HEK293 (cell line): ENCODE data around the gene MTMR6.

Experiments used
- ZBTB1 ChIP-seq: fragments of 450-650 bp; formaldehyde crosslinking; IDR thresholded peaks from 2 replicates; pipeline ENCODE4 v1.5.1; 2016; ENCODE audit warnings: missing biosample characterization, missing genetic modification characterization
- ZNF114 ChIP-seq: fragments of 450-650 bp; formaldehyde crosslinking; IDR thresholded peaks from 2 replicates; pipeline ENCODE4 v1.5.0; 2017; ENCODE audit warnings: missing biosample characterization, missing genetic modification characterization
- ZNF138 ChIP-seq: fragments of 450-650 bp; formaldehyde crosslinking; IDR thresholded peaks from 2 replicates; pipeline ENCODE4 v1.5.1; 2016; ENCODE audit warnings: missing biosample characterization, missing genetic modification characterization, borderline replicate concordance
- ZNF146 ChIP-seq: fragments of 450-650 bp; formaldehyde crosslinking; IDR thresholded peaks from 2 replicates; pipeline ENCODE4 v1.5.1; 2016; ENCODE audit warnings: missing biosample characterization, missing genetic modification characterization
- ZNF19 ChIP-seq: fragments of 450-650 bp; formaldehyde crosslinking; IDR thresholded peaks from 2 replicates; pipeline ENCODE4; 2016; ENCODE audit warnings: missing biosample characterization, missing genetic modification characterization, low read depth
- ZNF221 ChIP-seq: fragments of 450-650 bp; formaldehyde crosslinking; IDR thresholded peaks from 2 replicates; pipeline ENCODE4 v1.5.1; 2017; ENCODE audit warnings: missing biosample characterization, missing genetic modification characterization, borderline replicate concordance
- ZNF239 ChIP-seq: fragments of 450-650 bp; formaldehyde crosslinking; IDR thresholded peaks from 2 replicates; pipeline ENCODE4 v1.5.1; 2016; ENCODE audit warnings: missing biosample characterization, missing genetic modification characterization
- ZNF341 ChIP-seq: fragments of 450-650 bp; formaldehyde crosslinking; IDR thresholded peaks from 2 replicates; pipeline ENCODE4; 2016; ENCODE audit warnings: low read depth, missing biosample characterization, missing genetic modification characterization
- ZNF707 ChIP-seq: fragments of 450-650 bp; formaldehyde crosslinking; IDR thresholded peaks from 2 replicates; pipeline ENCODE4 v1.5.1; 2016; ENCODE audit warnings: missing biosample characterization, missing genetic modification characterization
- ZNF776 ChIP-seq: fragments of 450-650 bp; formaldehyde crosslinking; IDR thresholded peaks from 2 replicates; pipeline ENCODE4 v1.5.0; 2017; ENCODE audit warnings: missing biosample characterization, missing genetic modification characterization, borderline replicate concordance
- TF ChIP-seq, protein P1 (sequence below): fragments of 450-650 bp; formaldehyde crosslinking; IDR thresholded peaks from 2 replicates; pipeline ENCODE4 v1.5.1; 2016; ENCODE audit warnings: missing biosample characterization, missing genetic modification characterization
- TF ChIP-seq, protein P2 (sequence below): IDR thresholded peaks from 2 replicates; pipeline ENCODE4 v1.6.1; 2011; ENCODE audit warnings: mild to moderate bottlenecking, low read depth, low read length, borderline replicate concordance
- TF ChIP-seq, protein P3 (sequence below): fragments of 450-650 bp; formaldehyde crosslinking; IDR thresholded peaks from 2 replicates; pipeline ENCODE4 v1.5.1; 2017; ENCODE audit warnings: missing biosample characterization, missing genetic modification characterization

DNA sequence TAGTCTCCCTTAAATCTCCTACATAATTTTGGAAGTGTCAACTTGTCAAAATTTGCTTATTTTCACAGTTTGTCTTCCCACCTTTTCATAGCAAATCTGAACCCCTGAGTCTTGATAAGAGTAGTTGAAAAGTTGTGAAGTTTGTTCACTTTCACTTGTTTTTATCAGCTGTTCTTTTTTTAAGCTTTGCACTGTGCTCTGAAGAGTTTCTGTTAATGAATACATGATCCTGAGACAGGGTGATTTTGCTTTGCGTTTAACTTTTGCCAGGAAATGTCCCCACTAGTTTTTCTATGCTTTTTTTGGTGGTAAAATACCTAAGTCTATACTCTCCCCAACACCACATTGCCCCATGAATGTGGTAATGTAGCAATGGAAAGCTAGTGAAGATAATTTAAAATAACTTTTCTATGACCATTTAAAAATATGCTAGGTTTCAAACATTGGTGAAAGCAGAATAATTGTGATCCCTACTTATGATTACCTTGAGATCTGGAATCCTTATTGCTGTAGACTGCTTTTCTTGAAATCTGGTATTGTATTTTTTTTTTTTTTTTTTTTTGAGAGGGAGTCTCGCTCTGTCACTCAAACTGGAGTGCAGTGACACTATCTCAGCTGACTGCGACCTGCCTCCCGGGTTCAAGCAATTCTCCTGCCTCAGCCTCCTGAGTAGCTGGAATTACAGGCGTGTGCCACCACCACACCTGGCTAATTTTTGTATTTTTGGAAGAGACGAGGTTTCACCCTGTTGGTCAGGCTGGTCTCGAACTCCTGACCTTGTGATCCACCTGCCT lies 19.6 kb upstream of the MTMR6 start:
- TF ChIP-seq, protein P1, sequence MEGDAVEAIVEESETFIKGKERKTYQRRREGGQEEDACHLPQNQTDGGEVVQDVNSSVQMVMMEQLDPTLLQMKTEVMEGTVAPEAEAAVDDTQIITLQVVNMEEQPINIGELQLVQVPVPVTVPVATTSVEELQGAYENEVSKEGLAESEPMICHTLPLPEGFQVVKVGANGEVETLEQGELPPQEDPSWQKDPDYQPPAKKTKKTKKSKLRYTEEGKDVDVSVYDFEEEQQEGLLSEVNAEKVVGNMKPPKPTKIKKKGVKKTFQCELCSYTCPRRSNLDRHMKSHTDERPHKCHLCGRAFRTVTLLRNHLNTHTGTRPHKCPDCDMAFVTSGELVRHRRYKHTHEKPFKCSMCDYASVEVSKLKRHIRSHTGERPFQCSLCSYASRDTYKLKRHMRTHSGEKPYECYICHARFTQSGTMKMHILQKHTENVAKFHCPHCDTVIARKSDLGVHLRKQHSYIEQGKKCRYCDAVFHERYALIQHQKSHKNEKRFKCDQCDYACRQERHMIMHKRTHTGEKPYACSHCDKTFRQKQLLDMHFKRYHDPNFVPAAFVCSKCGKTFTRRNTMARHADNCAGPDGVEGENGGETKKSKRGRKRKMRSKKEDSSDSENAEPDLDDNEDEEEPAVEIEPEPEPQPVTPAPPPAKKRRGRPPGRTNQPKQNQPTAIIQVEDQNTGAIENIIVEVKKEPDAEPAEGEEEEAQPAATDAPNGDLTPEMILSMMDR = no peak
- no peak for TF ChIP-seq ZNF707 (tag by site-specific recombination)
- TF ChIP-seq ZNF341 (tag by site-specific recombination) = no peak
- no peak for TF ChIP-seq ZNF239 (tag by site-specific recombination)
- TF ChIP-seq, protein P2, sequence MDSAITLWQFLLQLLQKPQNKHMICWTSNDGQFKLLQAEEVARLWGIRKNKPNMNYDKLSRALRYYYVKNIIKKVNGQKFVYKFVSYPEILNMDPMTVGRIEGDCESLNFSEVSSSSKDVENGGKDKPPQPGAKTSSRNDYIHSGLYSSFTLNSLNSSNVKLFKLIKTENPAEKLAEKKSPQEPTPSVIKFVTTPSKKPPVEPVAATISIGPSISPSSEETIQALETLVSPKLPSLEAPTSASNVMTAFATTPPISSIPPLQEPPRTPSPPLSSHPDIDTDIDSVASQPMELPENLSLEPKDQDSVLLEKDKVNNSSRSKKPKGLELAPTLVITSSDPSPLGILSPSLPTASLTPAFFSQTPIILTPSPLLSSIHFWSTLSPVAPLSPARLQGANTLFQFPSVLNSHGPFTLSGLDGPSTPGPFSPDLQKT = no peak
- no peak for TF ChIP-seq ZBTB1 (tag by site-specific recombination)
- no peak for TF ChIP-seq ZNF114 (tag by site-specific recombination)
- no peak for TF ChIP-seq ZNF146 (tag by site-specific recombination)
- TF ChIP-seq ZNF776 (tag by site-specific recombination) = no peak
- TF ChIP-seq ZNF221 (tag by site-specific recombination) = no peak
- TF ChIP-seq ZNF19 (tag by site-specific recombination) = no peak
- TF ChIP-seq, protein P3, sequence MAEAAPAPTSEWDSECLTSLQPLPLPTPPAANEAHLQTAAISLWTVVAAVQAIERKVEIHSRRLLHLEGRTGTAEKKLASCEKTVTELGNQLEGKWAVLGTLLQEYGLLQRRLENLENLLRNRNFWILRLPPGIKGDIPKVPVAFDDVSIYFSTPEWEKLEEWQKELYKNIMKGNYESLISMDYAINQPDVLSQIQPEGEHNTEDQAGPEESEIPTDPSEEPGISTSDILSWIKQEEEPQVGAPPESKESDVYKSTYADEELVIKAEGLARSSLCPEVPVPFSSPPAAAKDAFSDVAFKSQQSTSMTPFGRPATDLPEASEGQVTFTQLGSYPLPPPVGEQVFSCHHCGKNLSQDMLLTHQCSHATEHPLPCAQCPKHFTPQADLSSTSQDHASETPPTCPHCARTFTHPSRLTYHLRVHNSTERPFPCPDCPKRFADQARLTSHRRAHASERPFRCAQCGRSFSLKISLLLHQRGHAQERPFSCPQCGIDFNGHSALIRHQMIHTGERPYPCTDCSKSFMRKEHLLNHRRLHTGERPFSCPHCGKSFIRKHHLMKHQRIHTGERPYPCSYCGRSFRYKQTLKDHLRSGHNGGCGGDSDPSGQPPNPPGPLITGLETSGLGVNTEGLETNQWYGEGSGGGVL (tag by site-specific recombination) = no peak
- TF ChIP-seq ZNF138 (tag by site-specific recombination) = no peak
